Cardiac muscle cell (in vitro differentiated cells and primary cell): ENCODE results near the gene AHSG. TPM values are rescaled to one million over a fixed set of nuclear protein-coding genes. Genes with fewer than 3 reads are reported as not detected.

Experiments used
- DNase-seq, 2 donors: peaks; one replicate each; pipeline versions ENCODE4 v3.0.0 to v3.0.0-alpha.2; 2010 to 2017; ENCODE audit warnings: low read depth in 1 of 2, low spot score in 1 of 2
- H3K27ac ChIP-seq: fragments of 200-600 bp; sonication (generic); 2 replicates; pipeline ENCODE4 v1.5.1; 2016
- H3K27me3 ChIP-seq: fragments of 200-600 bp; sonication (generic); 2 replicates; pipeline ENCODE4 v1.6.0; 2016; ENCODE audit warnings: control low read depth
- H3K36me3 ChIP-seq: fragments of 200-600 bp; sonication (generic); 2 replicates; pipeline ENCODE4 v1.5.1; 2016; ENCODE audit warnings: control low read depth
- H3K4me1 ChIP-seq: fragments of 200-600 bp; sonication (generic); 2 replicates; pipeline ENCODE4 v1.8.1; 2017; ENCODE audit warnings: low read depth, mild to moderate bottlenecking, mixed run types
- H3K4me3 ChIP-seq: fragments of 200-600 bp; sonication (generic); 2 replicates; pipeline ENCODE4 v1.5.1; 2016; ENCODE audit warnings: mild to moderate bottlenecking
- H3K9me3 ChIP-seq: fragments of 200-600 bp; sonication (generic); 2 replicates; pipeline ENCODE4 v1.5.1; 2017; ENCODE audit warnings: low read depth, mild to moderate bottlenecking, control low read depth
- polyA plus RNA-seq: library from polyadenylated mRNA; unstranded; fragments of >200 nt; fragmentation: Nextera tagmentation; extraction: Ambion mirVana; gene quantifications from 2 replicates; pipeline ENCODE4 v1.2.1, GENCODE V29; 2016
- total RNA-seq: library from RNA; depleted of rRNA; stranded (reverse); fragments of >200 nt; gene quantifications from 2 replicates; pipeline ENCODE4 v1.2.3, GENCODE V29; 2016
- TF ChIP-seq, protein P1 (sequence below): IDR thresholded peaks from 2 replicates; pipeline ENCODE4 v1.5.1; 2012; ENCODE audit warnings: low read depth, mild to moderate bottlenecking, low read length

AHSG gene
- total and polyA plus RNA-seq, 2 experiments from 2014 or later: 0.59 TPM; not detected in 1

DNA sequence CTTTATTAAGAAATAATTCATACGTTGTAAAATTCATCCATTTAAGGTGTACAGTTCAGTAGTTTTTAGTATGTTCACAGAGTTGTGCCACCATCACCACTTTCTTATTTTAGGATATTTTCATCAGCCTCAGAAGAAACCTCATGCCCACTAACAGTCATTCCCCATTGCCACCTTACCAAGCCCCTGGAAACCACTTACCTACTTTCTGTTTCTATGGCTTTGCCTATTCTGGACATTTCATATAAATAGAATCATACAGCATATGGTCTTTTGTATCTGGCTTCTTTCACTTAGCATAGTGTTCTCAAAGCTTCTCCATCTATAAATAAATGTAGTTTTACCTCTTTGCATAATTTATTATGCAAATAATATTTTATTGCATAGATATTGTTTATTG is 34.0 kb downstream of the AHSG start:
- TF ChIP-seq, protein P1, sequence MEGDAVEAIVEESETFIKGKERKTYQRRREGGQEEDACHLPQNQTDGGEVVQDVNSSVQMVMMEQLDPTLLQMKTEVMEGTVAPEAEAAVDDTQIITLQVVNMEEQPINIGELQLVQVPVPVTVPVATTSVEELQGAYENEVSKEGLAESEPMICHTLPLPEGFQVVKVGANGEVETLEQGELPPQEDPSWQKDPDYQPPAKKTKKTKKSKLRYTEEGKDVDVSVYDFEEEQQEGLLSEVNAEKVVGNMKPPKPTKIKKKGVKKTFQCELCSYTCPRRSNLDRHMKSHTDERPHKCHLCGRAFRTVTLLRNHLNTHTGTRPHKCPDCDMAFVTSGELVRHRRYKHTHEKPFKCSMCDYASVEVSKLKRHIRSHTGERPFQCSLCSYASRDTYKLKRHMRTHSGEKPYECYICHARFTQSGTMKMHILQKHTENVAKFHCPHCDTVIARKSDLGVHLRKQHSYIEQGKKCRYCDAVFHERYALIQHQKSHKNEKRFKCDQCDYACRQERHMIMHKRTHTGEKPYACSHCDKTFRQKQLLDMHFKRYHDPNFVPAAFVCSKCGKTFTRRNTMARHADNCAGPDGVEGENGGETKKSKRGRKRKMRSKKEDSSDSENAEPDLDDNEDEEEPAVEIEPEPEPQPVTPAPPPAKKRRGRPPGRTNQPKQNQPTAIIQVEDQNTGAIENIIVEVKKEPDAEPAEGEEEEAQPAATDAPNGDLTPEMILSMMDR: no peak
- no peaks in the 10 kb centered on the region for H3K27me3 ChIP-seq

DNA sequence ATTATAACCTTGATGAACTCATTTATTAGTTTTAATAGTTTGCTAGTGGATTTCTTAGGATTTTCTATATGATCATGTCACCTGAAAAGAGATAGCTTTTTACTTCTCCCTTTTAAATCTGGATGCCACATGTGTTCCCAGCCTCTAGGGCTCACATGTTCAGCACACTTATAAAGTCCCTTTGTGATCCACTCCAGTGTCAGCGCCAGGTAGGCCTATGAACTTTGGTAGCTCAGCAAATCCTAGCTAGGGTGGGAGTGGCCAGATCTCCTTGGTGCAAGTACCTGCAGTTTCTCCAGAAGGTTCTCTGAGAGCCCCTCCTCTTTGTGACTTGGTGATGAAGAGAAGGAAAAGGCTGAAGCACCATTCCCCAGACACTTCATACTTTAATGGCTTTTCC is 36.0 kb downstream of the AHSG start:
- DNase-seq: no peak
- no peak overlapping the region for H3K27ac ChIP-seq

More for the DNA sequence above, 34.0 kb downstream of the AHSG start:
- no peaks in the 10 kb centered on the region for H3K9me3 ChIP-seq
- no peaks in the 10 kb centered on the region for H3K36me3 ChIP-seq
- H3K27ac ChIP-seq: no peak overlapping the region
- no peak for DNase-seq
- H3K4me1 ChIP-seq: no peaks in the 10 kb centered on the region
- no peak overlapping the region for H3K4me3 ChIP-seq

DNA sequence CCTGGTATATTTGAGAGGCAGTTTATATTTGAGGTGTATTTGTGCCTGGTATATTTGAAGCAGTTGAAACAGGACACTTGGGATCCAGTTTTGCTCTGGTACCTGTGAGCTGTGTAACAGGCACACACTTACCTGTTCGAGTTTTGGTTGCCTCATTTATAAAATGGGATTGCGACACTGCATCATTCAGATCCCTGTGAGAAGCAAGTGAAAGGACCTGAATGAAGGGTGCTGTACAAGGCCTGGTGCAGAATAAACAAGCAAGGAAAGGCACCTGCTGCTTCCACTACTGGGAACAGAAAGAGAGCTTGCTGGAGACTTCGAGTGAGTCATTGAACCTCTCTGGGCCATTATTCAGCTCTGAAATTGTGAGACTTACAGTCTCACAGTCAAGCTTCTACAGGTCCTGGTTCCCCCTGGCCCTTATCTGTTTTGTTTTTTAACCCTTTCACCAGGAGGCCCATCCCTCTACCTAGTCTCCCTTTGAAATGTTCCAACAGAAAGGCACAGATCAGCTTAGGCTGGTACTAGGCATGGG is 38.9 kb downstream of the AHSG start:
- no peaks in the 10 kb centered on the region for H3K27me3 ChIP-seq
- TF ChIP-seq, protein P1: no peak
- H3K27ac ChIP-seq: no peak overlapping the region
- no peaks in the 10 kb centered on the region for H3K36me3 ChIP-seq
- no peaks in the 10 kb centered on the region for H3K9me3 ChIP-seq
- H3K4me3 ChIP-seq: no peak overlapping the region
- no peaks in the 10 kb centered on the region for H3K4me1 ChIP-seq
- DNase-seq: no peak

More for the DNA sequence above, 36.0 kb downstream of the AHSG start:
- Histone ChIP-seq H3K4me1 (no peaks in the 10 kb centered on the region), H3K27me3 (no peaks in the 10 kb centered on the region), H3K9me3 (no peaks in the 10 kb centered on the region), H3K36me3 (no peaks in the 10 kb centered on the region), H3K4me3 (no peak overlapping the region)
- TF ChIP-seq, protein P1: no peak

DNA sequence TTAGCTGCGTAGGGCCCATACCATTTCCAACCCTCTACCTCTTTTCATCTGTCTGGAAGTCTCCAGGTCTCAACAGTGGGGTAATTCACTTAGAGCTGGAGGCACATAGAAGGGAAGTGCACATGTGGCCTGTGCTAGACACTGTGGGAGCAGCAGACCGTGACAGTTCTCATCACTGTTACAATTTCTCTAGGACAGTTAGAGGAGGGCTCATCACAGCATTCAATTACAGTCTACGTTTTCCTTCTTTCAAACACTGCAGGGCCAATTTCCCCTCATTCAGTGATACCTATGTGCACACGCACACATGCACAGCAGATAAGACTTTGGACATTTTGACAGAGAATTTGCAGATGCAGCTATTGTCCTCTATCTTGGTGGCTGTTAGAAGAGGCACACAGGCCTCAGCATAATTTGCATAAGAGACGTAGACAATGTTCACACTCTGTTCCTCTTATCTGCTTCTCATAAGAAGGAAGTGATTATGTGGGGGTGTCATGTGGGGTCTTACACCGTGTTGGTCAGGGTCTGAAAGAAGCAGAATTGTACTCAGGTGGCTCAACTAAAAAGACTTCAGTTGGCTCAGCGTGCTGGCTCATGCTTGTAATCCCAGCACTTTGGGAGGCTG is 40.3 kb downstream of the AHSG start:
- no peaks in the 10 kb centered on the region for H3K4me1 ChIP-seq
- no peaks in the 10 kb centered on the region for H3K9me3 ChIP-seq
- TF ChIP-seq, protein P1: no peak
- H3K4me3 ChIP-seq: no peak overlapping the region
- H3K27me3 ChIP-seq: no peaks in the 10 kb centered on the region
- no peak for DNase-seq
- H3K36me3 ChIP-seq: no peaks in the 10 kb centered on the region
- H3K27ac ChIP-seq: no peak overlapping the region

DNA sequence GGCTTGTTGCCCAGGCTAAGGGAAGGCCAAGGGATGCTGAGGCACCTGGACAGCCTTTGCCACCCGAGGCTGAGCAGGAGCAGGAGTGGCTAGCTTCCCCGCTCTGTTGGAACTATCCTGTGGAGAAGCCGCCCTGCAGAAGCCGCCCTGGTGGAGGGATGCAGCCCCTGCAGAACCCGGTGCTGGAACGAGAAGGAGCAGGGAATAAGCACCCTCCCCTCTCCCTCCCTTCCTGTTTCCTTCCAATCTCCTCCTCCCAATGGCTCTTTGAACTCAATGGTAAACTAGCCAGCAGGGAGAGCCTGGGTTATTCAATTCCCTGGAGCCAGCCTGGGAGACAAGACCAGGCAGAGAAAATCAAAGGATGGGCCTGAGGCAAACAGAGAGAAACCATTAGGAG is 41.1 kb downstream of the AHSG start:
- Histone ChIP-seq H3K27ac (no peak overlapping the region), H3K36me3 (no peaks in the 10 kb centered on the region), H3K9me3 (no peaks in the 10 kb centered on the region), H3K4me1 (no peaks in the 10 kb centered on the region), H3K27me3 (no peaks in the 10 kb centered on the region), H3K4me3 (no peak overlapping the region)
- DNase-seq: peak; percentile 4 to 26
- TF ChIP-seq, protein P1: peak; percentile 18
